ENCODE data around the gene OXLD1.

Gene OXLD1

DNA sequence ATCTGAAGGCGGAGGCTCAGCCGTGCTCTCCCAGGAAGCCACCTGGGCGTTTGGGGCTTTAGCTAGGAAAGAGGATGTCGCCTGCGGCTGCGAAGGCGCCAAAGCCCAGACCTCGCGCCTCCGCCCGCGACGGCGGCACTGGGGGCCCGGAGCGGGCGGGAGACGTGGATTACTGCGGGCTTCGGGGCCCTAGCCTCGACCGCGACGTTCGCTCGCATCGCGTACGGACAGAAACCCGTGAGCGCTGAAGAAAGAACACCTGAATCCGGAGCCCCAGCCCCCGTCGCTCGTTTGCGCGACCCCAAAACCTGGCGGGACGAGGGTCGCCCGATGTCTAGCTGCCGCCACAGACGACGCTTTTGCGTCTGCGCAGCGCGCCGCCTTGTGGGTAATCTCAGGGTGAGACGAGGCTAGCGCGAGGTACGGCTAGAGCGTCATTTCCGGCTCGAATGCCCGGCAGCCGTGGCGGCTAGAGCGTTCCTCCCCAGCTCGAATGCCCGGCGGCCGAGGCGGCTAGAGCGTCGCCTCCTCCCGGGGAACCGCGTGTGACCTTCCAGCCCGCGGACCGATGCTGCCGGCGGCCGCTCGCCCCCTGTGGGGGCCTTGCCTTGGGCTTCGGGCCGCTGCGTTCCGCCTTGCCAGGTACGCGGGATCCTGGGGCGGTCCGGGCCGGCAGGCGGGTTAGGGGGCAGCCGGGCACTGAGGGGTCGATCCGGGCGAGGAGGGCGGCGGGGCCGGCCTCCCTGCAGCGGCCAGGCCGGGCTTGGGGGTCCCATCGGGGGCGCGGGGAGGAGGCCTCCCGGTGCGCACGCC lies 36.7 kb upstream of the OXLD1 start, which contains the start of gene MRPL12:
TSS of gene MRPL12 (plus strand) at position 434 of the 813 bp plus-strand sequence. CDS start at position 569, 135 bp downstream.
- peak; percentile 90 for DNase-seq (ENCODE audit: low read depth)

DNA sequence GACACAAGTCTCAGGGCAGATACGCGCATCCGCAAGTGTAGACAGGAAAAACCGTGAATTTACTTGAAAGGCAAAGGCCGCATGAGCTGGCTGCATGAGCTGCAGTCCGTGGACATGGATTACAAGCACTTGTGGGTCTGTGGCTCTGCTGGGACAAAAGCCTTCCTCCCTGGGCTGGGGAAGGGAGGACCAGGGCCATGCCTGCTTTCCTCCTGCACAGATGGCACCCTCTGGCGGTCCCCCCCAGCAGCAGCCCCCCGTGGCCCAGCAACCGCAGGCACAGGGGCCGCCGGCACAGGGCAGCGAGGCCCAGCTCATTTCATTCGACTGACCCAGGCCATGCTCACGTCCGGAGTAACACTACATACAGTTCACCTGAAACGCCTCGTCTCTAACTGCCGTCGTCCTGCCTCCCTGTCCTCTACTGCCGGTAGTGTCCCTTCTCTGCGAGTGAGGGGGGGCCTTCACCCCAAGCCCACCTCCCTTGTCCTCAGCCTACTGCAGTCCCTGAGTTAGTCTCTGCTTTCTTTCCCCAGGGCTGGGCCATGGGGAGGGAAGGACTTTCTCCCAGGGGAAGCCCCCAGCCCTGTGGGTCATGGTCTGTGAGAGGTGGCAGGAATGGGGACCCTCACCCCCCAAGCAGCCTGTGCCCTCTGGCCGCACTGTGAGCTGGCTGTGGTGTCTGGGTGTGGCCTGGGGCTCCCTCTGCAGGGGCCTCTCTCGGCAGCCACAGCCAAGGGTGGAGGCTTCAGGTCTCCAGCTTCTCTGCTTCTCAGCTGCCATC lies 35.1 kb upstream of the OXLD1 start:
- no peak for DNase-seq (ENCODE audit: low read depth)

GRCh38 chr17:81700353-81701287 lies 34.2 kb upstream of the OXLD1 start:
- no peak for DNase-seq (ENCODE audit: low read depth)

- DNase-seq (ENCODE audit: low read depth): no peak
Measured at GRCh38 chr17:81697261-81698044, 31.0 kb upstream of the OXLD1 start.

- no peak for DNase-seq (ENCODE audit: low read depth)
Measured at GRCh38 chr17:81696218-81696941, 30.0 kb upstream of the OXLD1 start.

DNA sequence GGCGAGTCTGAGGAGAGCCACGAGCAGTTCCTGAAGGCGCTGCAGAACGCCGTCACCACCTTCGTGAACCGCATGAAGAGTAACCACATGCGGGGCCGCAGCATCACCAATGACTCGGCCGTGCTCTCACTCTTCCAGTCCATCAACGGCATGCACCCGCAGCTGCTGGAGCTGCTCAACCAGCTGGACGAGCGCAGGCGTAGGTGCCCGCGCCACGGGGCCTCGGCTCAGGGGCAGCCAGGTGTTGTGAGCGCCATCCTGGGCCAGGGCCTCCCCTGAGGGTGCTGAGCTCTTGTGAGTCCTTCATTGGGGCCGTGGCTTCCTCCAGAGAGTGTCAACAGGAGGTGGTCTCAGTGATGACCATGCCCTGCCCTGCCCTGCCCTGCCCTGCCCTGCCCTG lies 29.4 kb upstream of the OXLD1 start:
- DNase-seq (ENCODE audit: low read depth): no peak

DNA sequence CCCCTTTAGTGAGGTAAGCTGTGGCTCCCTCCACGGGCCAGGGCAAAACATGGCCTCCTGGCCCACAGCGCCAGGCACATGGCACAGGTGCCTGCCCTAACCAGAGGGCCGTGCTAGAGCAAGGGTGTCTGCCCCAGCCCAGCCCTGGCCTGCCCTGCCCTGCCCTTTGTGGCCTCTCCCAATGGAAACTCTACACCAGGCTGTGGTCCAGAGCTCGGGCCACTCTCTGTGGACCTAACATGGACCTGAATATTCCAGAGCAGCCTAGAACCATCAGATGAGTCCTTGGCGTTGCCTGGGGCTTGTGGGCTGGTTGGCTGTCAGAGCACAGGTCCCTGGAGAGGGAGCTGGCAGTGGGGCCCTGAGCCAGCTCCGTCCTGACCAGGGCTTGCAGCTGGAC lies 28.8 kb upstream of the OXLD1 start:
- DNase-seq (ENCODE audit: low read depth): no peak

GRCh38 chr17:81694810-81695209 lies 28.4 kb upstream of the OXLD1 start:
- DNase-seq (ENCODE audit: low read depth): no peak

GRCh38 chr17:81693509-81694210 lies 27.3 kb upstream of the OXLD1 start:
- no peak for DNase-seq (ENCODE audit: low read depth)

DNA sequence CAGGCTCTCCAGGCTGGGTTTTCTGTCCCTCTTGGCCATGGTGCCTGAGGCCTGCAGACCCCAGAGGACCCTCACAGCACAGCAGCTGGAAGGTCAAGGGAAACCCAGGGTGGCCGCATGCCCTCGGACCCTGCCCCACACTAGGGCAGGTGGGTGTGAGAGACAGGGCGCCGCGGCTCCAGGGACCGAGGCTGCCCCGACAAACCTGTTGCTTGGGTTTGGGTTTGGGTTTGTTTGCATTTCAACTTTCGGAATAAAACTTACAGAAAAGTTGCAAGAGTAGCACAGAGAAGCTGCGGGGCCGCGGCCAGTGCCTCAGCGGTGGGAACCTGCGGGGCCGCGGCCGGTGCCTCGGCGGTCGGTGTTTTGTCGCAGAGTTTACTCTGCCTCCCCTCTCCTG lies 25.2 kb upstream of the OXLD1 start:
- no peak for DNase-seq (ENCODE audit: low read depth)

- no peak for DNase-seq (ENCODE audit: low read depth)
Measured at GRCh38 chr17:81691196-81691595, 24.8 kb upstream of the OXLD1 start.

GRCh38 chr17:81690549-81690948 lies 24.1 kb upstream of the OXLD1 start:
- DNase-seq (ENCODE audit: low read depth): no peak

GRCh38 chr17:81690066-81690465 lies 23.7 kb upstream of the OXLD1 start:
- DNase-seq (ENCODE audit: low read depth): no peak

DNA sequence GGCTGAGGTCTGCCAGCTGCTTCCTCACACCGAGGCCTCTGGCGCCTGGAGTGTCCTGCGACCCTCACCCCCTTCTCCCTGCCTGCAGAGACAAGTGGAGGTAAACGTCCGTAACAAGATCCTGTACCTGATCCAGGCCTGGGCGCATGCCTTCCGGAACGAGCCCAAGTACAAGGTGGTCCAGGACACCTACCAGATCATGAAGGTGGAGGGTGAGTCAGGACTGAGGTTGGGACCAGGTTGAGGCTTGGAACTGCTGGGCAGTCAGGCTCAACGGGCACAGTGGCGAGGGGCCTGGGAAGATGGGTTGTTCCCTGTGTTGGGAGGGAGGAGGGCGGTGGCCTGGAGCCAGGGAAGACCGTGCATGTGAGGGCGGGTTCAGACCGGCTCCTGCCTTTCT lies 22.2 kb upstream of the OXLD1 start:
- DNase-seq (ENCODE audit: low read depth): no peak

GRCh38 chr17:81687770-81688541 lies 21.6 kb upstream of the OXLD1 start:
- DNase-seq (ENCODE audit: low read depth): no peak

- DNase-seq (ENCODE audit: low read depth): no peak
Measured at GRCh38 chr17:81686614-81687013, 20.2 kb upstream of the OXLD1 start.

- DNase-seq (ENCODE audit: low read depth): no peak
Measured at GRCh38 chr17:81685108-81685507, 18.7 kb upstream of the OXLD1 start.

GRCh38 chr17:81684442-81684911 lies 18.1 kb upstream of the OXLD1 start:
- no peak for DNase-seq (ENCODE audit: low read depth)

All from stimulated activated CD8-positive, alpha-beta memory T cell treated with anti-CD3 and anti-CD28 coated beads, Interleukin-4, amount 100 ng/mL, for 24 hours (primary cell).